Caco-2 (cell line): ENCODE measurements around the gene SARDH. TPM values are rescaled to one million over a fixed set of nuclear protein-coding genes. Genes with fewer than 3 reads are reported as not detected.
A peak's percentile ranks its signal among the peaks of the same experiment; 100 is the strongest.

Experiments
- BruUV-seq: library from RNA; stranded (reverse); fragments of 400-500 nt; replicated peaks from 2 replicates; lab custom pipeline; 2021; lab: Mats Ljungman, UMichigan
- CTCF ChIA-PET: fragments of 300-600 bp; sonication (Branson Sonifier 250); formaldehyde crosslinking; loops from one replicate; lab custom pipeline; 2022; ENCODE audit warnings: antibody characterized with exemption; lab: Charles Lee
- POLR2A ChIA-PET: fragments of 300-600 bp; sonication (Branson Sonifier 250); formaldehyde crosslinking; loops from one replicate; lab custom pipeline; 2022; ENCODE audit warnings: antibody characterized with exemption; lab: Charles Lee
- DNase-seq, 2 experiments: peaks; one replicate each; pipeline versions ENCODE4 v3.0.0 to v3.0.0-alpha.2; 2020 to 2022
- H3K27me3 ChIP-seq: replicated peaks from 2 replicates; pipeline ENCODE4 v1.6.0; 2011; ENCODE audit warnings: low read length; ENCODE audit not compliant: control insufficient read depth, insufficient read depth
- H3K36me3 ChIP-seq: 2 replicates; pipeline ENCODE4 v1.5.1; 2011; ENCODE audit warnings: low read length; ENCODE audit not compliant: control insufficient read depth, insufficient read depth
- H3K4me1 ChIP-seq: fragments of 250-450 bp; sonication (Bioruptor Pico); 2 replicates; pipeline ENCODE4 v1.5.1; 2020; ENCODE audit warnings: mild to moderate bottlenecking
- H3K4me3 ChIP-seq: 2 replicates; pipeline ENCODE4 v1.5.1; 2011; ENCODE audit warnings: low read depth, mild to moderate bottlenecking, control low read depth, low read length
- H3K9me3 ChIP-seq: fragments of 250-450 bp; sonication (Bioruptor Pico); 2 replicates; pipeline ENCODE4 v1.5.1; 2020; ENCODE audit warnings: mild to moderate bottlenecking, moderate library complexity
- H3K27ac Mint-ChIP-seq: one replicate; pipeline ENCODE4 v1.8.0; 2022; ENCODE audit warnings: mixed read lengths; ENCODE audit not compliant: unreplicated experiment
- H3K27me3 Mint-ChIP-seq: one replicate; pipeline ENCODE4 v1.8.0; 2022; ENCODE audit warnings: mixed read lengths; ENCODE audit not compliant: insufficient read depth, unreplicated experiment
- H3K36me3 Mint-ChIP-seq: one replicate; pipeline ENCODE4 v1.8.0; 2022; ENCODE audit warnings: mild to moderate bottlenecking, mixed read lengths; ENCODE audit not compliant: insufficient read depth, unreplicated experiment
- H3K4me1 Mint-ChIP-seq: one replicate; pipeline ENCODE4 v1.8.0; 2022; ENCODE audit warnings: low read depth, mixed read lengths; ENCODE audit not compliant: unreplicated experiment
- H3K4me3 Mint-ChIP-seq: one replicate; pipeline ENCODE4 v1.8.0; 2022; ENCODE audit warnings: mild to moderate bottlenecking, moderate library complexity, mixed read lengths; ENCODE audit not compliant: unreplicated experiment
- H3K9me3 Mint-ChIP-seq: one replicate; pipeline ENCODE4 v1.8.0; 2022; ENCODE audit warnings: mixed read lengths; ENCODE audit not compliant: unreplicated experiment
- CTCF ChIP-seq, 2 experiments: fragments of 200-600 bp in 1 of 2; IDR thresholded peaks; 1 replicate in 1 of 2; 2 replicates in 1 of 2; pipeline versions ENCODE4 v1.5.1 to v1.8.0; 2011 to 2022; ENCODE audit warnings: antibody characterized with exemption in 1 of 2, control low read depth in 1 of 2, inconsistent platforms in 1 of 2, low read depth in 1 of 2, low read length in 1 of 2, mild to moderate bottlenecking in 1 of 2, moderate library complexity in 1 of 2; ENCODE audit not compliant: insufficient read depth in 1 of 2, severe bottlenecking in 1 of 2, unreplicated experiment in 1 of 2
- intact Hi-C: fragments of 100-400 bp; cut with micrococcal nuclease; formaldehyde crosslinking; loops from one replicate; pipeline ENCODE4 v1.10.0; 2022; ENCODE audit not compliant: unreplicated experiment
- total RNA-seq: library from RNA; stranded (reverse); gene quantifications from 2 replicates; pipeline ENCODE4 v1.2.3, GENCODE V29; 2022

SARDH gene
- total RNA-seq, 1 experiment from 2014 or later: 0.36 TPM

DNA sequence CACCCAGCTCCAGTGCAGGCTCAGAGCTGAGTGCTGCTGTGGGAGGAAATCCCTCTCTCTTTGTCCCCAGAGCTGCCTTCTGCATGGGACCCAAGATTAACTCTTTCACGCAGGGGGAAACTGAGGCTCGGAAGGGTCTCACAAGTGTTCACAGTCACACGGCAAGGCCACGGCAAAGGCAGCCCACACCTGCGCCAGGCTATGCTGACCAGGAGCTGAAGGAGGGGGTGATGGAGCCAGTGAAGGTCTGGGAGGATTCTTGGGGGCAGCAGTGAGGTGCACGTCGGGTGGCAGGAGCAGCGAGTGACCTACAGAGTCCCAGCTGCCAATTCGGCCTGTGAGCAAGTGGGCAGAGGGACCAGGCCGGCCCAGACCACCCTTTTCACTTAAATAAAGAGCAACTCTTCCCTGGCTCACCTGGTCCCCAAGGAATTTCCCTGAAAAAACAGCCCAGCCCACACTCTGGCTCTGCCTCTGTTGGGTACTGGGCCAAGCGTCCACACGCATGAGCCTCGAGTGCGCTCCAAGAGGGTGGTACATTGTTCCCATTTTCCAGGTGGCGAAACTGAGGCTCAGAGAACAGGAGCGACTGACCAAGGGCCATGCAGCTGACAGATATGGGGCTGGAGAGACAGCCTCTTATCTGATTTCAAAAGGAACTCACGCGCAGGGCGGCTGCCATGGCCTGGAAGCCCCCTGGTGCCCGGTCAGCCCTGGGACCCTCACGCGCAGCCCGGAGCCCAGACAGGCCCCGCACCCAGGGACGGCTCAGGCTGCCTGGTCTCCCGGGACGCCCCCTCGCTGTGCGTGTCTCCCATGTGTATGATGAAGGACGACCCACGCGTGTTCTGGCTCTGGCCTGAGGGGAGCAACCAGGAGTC is 28.2 kb downstream of the SARDH start:
- no peak overlapping the region for H3K4me3 Mint-ChIP-seq
- intact Hi-C loops: no loop called here
- no peaks in the 10 kb centered on the region for H3K36me3 Mint-ChIP-seq
- no peaks in the 10 kb centered on the region for H3K9me3 Mint-ChIP-seq
- H3K36me3 ChIP-seq: no peaks in the 10 kb centered on the region
- no peak for TF ChIP-seq CTCF (IDR thresholded peaks at IDR 0.05; ENCODE audit: insufficient read depth in 1 of 2, low read depth in 1 of 2, low read length in 1 of 2, severe bottlenecking in 1 of 2, unreplicated experiment in 1 of 2)
- peaks cover 7% of the 10 kb centered on the region for H3K4me1 Mint-ChIP-seq
- H3K4me3 ChIP-seq: no peak overlapping the region
- H3K4me1 ChIP-seq: peaks cover 15% of the 10 kb centered on the region
- H3K27ac Mint-ChIP-seq: no peak overlapping the region
- CTCF ChIA-PET: interaction anchor here (1.0 kb wide), 2 partner anchors 68 to 106 kb away, joined by 3 to 4 read pairs; no protein-coding TSS in a partner anchor
- H3K27me3 ChIP-seq: no peaks in the 10 kb centered on the region
- H3K27me3 Mint-ChIP-seq: no peaks in the 10 kb centered on the region
- no TSS peak for BruUV-seq
- H3K9me3 ChIP-seq: no peaks in the 10 kb centered on the region
- DNase-seq: no peak
- POLR2A ChIA-PET: interaction anchor here (0.6 kb wide), 2 partner anchors 12 to 102 kb away, joined by 3 read pairs; no protein-coding TSS in a partner anchor

DNA sequence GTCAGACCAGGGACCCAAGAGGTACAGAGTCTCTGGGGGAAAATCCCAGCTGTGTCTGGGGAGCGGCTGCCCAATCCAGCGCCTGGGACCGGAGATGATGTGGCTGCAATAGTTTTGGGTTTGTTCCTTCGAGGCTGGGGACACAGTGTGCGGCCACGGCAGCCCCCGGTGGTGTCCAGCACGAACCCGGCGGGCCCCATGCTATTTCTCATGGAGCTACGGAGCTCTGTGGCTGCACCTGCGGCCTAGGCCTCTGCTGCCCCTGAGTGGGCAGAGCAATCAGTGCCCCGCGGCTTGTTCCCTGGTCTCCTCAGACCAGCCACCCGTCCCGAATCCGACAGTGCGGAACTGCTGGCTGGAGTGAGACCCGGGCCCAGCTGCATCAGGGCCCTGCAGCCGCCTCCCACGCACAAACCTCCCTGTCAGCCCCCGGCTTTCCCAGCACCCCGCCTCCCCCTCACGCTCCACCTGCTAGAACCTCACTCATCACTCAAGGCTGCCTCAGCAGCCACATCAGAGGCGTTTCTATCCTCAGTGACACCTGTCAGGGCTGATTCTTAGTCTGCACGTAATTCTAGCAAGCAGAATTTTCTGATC is 29.0 kb downstream of the SARDH start:
- Mint-ChIP-seq H3K4me3 (no peak overlapping the region), H3K27ac (no peak overlapping the region), H3K36me3 (no peaks in the 10 kb centered on the region), H3K9me3 (no peaks in the 10 kb centered on the region), H3K27me3 (no peaks in the 10 kb centered on the region), H3K4me1 (peaks cover 7% of the 10 kb centered on the region)
- Histone ChIP-seq H3K9me3 (no peaks in the 10 kb centered on the region), H3K36me3 (no peaks in the 10 kb centered on the region), H3K4me1 (0 out of 2 replicates have a peak, but pooled peaks cover 7% of the 10 kb centered on the region), H3K4me3 (no peak overlapping the region), H3K27me3 (no peaks in the 10 kb centered on the region)
- POLR2A ChIA-PET: interaction anchor here (0.6 kb wide), 1 partner anchor 101 kb away, joined by 3 read pairs; no protein-coding TSS in a partner anchor
- CTCF ChIA-PET: interaction anchor here (0.5 to 1.0 kb wide), 4 partner anchors 48 to 458 kb away, joined by 3 to 4 read pairs (median 4); no protein-coding TSS in a partner anchor
- peak; percentile 12 for TF ChIP-seq CTCF (IDR thresholded peaks at IDR 0.05; ENCODE audit: insufficient read depth in 1 of 2, low read depth in 1 of 2, low read length in 1 of 2, severe bottlenecking in 1 of 2, unreplicated experiment in 1 of 2)
- DNase-seq: peak in 1 of 2 experiments; percentile 30
- intact Hi-C loops: no loop called here
- BruUV-seq: no TSS peak
